ENCODE results near the gene PRKN. TPM values are rescaled to one million over a fixed set of nuclear protein-coding genes. Genes with fewer than 3 reads are reported as not detected.

The PRKN gene
- total and polyA plus RNA-seq, 9 of the 15 experiments (the other 6 are each of a cell fraction or from before 2014, with no cell fraction given): 0.03 to 0.96 (median 0.15) TPM; not detected in 2

DNA sequence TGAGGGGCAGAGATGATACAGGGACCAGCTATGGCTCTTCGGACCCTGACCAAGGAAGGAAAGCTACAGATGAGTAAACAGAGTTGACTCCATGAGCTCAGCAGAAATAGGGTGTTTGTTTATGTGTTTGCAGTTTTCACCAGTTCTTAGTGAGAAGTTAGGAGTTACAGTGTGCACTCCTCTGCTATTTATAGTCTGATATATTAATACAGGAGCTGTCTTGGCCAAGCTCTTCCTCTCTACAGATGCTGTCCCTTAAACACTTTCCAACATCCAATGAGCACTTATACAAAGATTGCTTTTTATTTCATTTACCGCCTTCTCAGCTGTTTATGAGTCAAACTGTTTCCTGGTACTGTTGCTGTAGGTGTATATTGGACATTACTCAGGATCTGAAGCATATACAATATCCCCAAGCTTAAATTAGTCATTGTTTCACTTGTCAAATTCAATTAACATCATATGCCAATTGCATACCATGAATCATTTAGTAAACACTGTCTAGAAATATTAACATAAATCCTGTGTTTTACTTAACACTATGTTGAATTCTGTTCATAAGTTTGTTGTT is 618.0 kb downstream of the PRKN start (continued):
- TF ChIP-seq STAT5A (IDR thresholded peaks at IDR 0.05; ENCODE audit: borderline replicate concordance, low read length): no peak

DNA sequence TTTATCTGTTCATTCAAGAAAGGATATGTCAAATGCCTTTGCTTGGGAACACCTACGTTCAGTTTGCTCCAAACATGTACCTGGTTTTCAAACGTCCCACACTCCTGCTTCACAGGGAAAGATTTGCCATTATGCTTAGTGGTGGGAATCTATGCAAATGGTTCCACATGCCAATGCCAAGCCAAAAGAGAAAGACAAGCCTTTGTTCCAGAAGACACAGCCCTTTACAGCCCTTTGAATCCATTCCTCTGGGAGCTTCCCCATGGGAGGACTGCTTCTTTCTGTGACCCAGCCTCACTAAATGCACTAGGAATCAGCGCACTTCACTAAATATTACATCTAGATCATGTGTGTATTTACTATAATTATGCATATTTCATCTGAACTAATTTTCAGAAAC is 619.5 kb downstream of the PRKN start:
- no peaks in the 10 kb centered on the region for H3K36me3 ChIP-seq (ENCODE audit: control insufficient read depth, insufficient read depth, low read length)
- no TSS peak for BruUV-seq (replicated peaks)
- FAIRE-seq: no peak
- no peaks in the 10 kb centered on the region for H3K4me1 ChIP-seq (replicated peaks in 1 of 2; ENCODE audit: control insufficient read depth in 2 of 2, insufficient read depth in 2 of 2, low read length in 2 of 2)
- CTCF ChIA-PET (ENCODE audit: low intra/inter-chr PET ratio): no interaction called here
- H3K9ac ChIP-seq (ENCODE audit: insufficient read depth in 1 of 2, low read depth in 2 of 2, low read length in 2 of 2): no peak overlapping the region
- H3K9me1 ChIP-seq (ENCODE audit: control insufficient read depth, insufficient read depth, low read length): no peaks in the 10 kb centered on the region
- POLR2A ChIA-PET: no interaction called here
- in situ Hi-C loops (cut with MboI): no loop called here
- intact Hi-C loops (cut with micrococcal nuclease): no loop called here
- H3K4me3 ChIP-seq: no peak overlapping the region
- no peak for ATAC-seq
- H3K9me3 ChIP-seq (replicated peaks; ENCODE audit: control insufficient read depth, insufficient read depth, low read depth, low read length): no peaks in the 10 kb centered on the region
- H3K27me3 ChIP-seq (ENCODE audit: control insufficient read depth in 2 of 2, insufficient read depth in 2 of 2, low read length in 2 of 2): no peaks in the 10 kb centered on the region
- DNase-seq (ENCODE audit: extremely low read depth in 1 of 4, low spot score in 3 of 4): no peak
- WGBS (ENCODE audit: insufficient coverage, low coverage, missing lambda C conversion rate): 3% methylated on average over 3 of the region's 3 CpGs
- H3K4me2 ChIP-seq (ENCODE audit: insufficient read depth, low read length): no peak overlapping the region
- H3K27ac ChIP-seq (ENCODE audit: extremely low read depth, low read depth, low read length): no peak overlapping the region
- TF ChIP-seq BACH1 (tag; IDR thresholded peaks at IDR 0.05) (no peak), KDM2B (CRISPR knock-in tag; IDR thresholded peaks at IDR 0.05) (no peak), BRCA1 (IDR thresholded peaks at IDR 0.05) (no peak), BRCA1 (CRISPR knock-in tag; IDR thresholded peaks at IDR 0.05) (no peak), ZNF780A (CRISPR knock-in tag; IDR thresholded peaks at IDR 0.05) (no peak), STAG1 (CRISPR knock-in tag; IDR thresholded peaks at IDR 0.05; ENCODE audit: borderline replicate concordance) (no peak), ZNF354B (CRISPR knock-in tag; IDR thresholded peaks at IDR 0.05) (no peak)
- TF ChIP-seq, protein P1, sequence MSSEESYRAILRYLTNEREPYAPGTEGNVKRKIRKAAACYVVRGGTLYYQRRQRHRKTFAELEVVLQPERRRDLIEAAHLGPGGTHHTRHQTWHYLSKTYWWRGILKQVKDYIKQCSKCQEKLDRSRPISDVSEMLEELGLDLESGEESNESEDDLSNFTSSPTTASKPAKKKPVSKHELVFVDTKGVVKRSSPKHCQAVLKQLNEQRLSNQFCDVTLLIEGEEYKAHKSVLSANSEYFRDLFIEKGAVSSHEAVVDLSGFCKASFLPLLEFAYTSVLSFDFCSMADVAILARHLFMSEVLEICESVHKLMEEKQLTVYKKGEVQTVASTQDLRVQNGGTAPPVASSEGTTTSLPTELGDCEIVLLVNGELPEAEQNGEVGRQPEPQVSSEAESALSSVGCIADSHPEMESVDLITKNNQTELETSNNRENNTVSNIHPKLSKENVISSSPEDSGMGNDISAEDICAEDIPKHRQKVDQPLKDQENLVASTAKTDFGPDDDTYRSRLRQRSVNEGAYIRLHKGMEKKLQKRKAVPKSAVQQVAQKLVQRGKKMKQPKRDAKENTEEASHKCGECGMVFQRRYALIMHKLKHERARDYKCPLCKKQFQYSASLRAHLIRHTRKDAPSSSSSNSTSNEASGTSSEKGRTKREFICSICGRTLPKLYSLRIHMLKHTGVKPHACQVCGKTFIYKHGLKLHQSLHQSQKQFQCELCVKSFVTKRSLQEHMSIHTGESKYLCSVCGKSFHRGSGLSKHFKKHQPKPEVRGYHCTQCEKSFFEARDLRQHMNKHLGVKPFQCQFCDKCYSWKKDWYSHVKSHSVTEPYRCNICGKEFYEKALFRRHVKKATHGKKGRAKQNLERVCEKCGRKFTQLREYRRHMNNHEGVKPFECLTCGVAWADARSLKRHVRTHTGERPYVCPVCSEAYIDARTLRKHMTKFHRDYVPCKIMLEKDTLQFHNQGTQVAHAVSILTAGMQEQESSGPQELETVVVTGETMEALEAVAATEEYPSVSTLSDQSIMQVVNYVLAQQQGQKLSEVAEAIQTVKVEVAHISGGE (CRISPR knock-in tag; IDR thresholded peaks at IDR 0.05): no peak
- TF ChIP-seq, protein P2, sequence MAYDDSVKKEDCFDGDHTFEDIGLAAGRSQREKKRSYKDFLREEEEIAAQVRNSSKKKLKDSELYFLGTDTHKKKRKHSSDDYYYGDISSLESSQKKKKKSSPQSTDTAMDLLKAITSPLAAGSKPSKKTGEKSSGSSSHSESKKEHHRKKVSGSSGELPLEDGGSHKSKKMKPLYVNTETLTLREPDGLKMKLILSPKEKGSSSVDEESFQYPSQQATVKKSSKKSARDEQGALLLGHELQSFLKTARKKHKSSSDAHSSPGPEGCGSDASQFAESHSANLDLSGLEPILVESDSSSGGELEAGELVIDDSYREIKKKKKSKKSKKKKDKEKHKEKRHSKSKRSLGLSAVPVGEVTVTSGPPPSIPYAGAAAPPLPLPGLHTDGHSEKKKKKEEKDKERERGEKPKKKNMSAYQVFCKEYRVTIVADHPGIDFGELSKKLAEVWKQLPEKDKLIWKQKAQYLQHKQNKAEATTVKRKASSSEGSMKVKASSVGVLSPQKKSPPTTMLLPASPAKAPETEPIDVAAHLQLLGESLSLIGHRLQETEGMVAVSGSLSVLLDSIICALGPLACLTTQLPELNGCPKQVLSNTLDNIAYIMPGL (CRISPR knock-in tag; IDR thresholded peaks at IDR 0.05): no peak
- TF ChIP-seq, protein P3, sequence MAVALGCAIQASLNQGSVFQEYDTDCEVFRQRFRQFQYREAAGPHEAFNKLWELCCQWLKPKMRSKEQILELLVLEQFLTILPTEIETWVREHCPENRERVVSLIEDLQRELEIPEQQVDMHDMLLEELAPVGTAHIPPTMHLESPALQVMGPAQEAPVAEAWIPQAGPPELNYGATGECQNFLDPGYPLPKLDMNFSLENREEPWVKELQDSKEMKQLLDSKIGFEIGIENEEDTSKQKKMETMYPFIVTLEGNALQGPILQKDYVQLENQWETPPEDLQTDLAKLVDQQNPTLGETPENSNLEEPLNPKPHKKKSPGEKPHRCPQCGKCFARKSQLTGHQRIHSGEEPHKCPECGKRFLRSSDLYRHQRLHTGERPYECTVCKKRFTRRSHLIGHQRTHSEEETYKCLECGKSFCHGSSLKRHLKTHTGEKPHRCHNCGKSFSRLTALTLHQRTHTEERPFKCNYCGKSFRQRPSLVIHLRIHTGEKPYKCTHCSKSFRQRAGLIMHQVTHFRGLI (CRISPR knock-in tag; IDR thresholded peaks at IDR 0.05): no peak
- TF ChIP-seq, protein P4, sequence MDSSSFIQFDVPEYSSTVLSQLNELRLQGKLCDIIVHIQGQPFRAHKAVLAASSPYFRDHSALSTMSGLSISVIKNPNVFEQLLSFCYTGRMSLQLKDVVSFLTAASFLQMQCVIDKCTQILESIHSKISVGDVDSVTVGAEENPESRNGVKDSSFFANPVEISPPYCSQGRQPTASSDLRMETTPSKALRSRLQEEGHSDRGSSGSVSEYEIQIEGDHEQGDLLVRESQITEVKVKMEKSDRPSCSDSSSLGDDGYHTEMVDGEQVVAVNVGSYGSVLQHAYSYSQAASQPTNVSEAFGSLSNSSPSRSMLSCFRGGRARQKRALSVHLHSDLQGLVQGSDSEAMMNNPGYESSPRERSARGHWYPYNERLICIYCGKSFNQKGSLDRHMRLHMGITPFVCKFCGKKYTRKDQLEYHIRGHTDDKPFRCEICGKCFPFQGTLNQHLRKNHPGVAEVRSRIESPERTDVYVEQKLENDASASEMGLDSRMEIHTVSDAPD (CRISPR knock-in tag; IDR thresholded peaks at IDR 0.05): no peak
- H4K20me1 ChIP-seq (replicated peaks; ENCODE audit: control insufficient read depth, insufficient read depth, low read length): no peaks in the 10 kb centered on the region
- no peaks in the 10 kb centered on the region for H3K79me2 ChIP-seq (ENCODE audit: control insufficient read depth, insufficient read depth, low read length)
- no peak overlapping the region for H2AFZ ChIP-seq (ENCODE audit: low read depth, low read length)
